GM21367 (cell line): ENCODE results near the gene RALB.

Experiments
- ATAC-seq: cut with Tn5 transposase; IDR thresholded peaks from one replicate; pipeline ENCODE4 v1.9.1; 2021; ENCODE audit not compliant: unreplicated experiment

RALB gene

DNA sequence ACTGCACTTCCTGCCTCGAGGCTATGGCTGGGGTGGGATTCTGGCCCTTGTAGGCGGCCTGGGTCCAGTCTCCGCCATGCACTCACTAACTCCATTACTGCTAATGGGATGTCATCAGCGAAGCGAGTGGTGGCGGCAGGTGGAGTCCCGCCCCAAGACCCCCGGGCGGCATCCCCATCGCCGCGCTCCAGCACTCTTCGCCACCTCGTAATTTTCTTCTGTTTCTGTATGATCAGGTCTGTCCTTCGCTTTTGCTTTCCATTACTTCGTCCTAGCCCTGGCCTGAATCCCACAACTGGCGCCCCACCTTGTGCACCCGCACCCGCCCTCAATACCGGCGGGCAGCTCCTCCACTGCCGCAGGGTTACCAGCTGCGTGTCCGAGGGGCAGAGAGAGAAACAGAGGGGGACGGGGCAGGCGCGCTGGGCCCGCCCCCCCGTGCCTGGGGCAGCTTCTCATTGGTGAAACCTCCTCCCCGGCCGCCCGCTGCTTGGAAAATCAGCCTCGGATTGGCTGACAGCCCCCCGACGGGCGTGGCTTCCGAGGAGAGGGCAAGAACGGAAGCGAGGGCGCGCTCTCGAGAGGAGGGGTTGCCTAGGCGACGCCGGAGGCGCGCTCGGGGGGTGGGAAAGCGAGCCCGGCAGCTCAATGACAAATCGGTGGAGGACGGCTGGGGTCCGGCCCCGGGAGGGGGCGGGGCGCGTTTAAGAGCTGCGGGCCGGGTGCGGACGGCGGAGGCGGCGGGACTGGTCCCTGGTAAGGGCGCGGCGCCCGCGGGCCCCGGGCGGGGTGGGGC lies at the start of gene RALB:
Gene RALB, plus strand, starts transcription at position 628 of the 796 bp plus-strand sequence. CDS start 25,813 bp downstream, outside the sequence.
- ATAC-seq, result peak; percentile 88

- no peak for ATAC-seq
These were observed 49.2 kb upstream of the RALB start for GRCh38 chr2:120203251-120204021.

DNA sequence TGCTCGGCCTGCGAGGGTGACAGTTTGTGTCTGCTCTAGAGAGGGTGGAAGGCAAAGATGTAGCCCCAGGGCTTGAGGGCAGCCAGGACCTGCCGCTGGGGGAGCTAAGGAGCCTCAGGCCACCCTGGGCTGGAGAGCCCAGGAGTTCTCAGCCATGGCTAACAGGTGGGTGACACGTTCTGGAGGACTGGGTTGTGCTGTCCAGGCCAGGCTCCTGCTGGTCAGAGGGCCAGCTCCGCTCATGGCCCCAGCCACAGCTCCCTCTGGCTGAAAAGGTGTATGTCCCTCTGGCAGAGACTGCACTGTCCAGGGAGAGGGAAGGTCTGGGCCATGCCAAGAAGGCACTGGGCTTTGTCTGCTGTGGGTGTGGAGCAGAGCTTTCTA lies 48.6 kb upstream of the RALB start:
- ATAC-seq, result no peak

GRCh38 chr2:120204417-120204816 lies 48.2 kb upstream of the RALB start:
- no peak for ATAC-seq

GRCh38 chr2:120204945-120205670 lies 47.5 kb upstream of the RALB start:
- no peak for ATAC-seq

DNA sequence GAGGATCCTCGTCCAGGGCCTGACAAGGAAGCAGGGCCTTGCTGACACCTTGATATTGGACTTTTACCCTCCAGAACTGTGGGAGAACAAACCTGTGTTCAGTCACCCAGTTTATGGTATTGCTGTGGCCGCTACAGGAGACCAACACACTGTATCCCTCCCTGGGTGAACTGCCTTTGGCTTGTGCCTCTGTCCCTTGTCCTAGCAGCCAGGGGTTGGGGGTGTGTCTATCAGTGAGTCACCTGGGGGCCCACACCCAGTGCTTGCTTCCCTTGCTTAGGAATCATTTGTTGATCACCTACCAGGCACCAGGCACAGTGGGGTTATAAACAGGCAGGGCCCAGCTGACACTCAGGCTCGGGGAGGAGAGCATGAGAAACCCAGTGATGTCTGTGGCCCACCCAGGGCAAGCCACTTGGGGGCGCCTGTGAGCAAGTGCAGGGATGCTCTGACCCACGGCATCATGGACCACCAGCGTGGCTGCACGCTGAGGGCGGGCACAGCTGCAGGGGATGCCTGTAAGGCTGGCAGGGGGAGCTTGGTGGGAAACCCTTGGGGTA lies 46.5 kb upstream of the RALB start:
- ATAC-seq, result no peak

GRCh38 chr2:120208381-120209353 lies 44.0 kb upstream of the RALB start:
- no peak for ATAC-seq

- ATAC-seq, result no peak
These were observed 43.0 kb upstream of the RALB start for GRCh38 chr2:120209427-120210269.

DNA sequence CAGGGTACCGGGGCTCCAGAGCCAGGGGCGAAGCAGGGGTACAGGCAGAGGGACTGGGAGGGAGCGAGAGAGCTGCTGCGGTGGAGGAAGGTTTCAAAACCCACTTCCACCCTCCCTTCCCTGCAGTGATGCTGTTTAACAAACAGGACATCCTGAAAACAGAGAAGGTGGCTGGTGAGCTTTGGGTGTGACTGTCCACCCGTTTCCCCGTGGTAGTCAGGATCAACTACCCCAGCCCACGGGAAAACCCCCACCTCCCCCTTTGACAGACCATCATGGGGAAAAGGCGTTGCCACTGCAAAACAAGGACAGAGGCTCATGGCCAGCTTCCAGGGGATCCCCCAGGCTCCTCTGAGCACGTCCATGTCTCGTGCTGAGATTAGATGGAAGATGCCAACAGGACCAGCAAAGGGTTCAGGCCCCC lies 42.4 kb upstream of the RALB start:
- ATAC-seq, result no peak

- ATAC-seq, result no peak
These were observed 34.5 kb upstream of the RALB start for GRCh38 chr2:120218181-120218580.

DNA sequence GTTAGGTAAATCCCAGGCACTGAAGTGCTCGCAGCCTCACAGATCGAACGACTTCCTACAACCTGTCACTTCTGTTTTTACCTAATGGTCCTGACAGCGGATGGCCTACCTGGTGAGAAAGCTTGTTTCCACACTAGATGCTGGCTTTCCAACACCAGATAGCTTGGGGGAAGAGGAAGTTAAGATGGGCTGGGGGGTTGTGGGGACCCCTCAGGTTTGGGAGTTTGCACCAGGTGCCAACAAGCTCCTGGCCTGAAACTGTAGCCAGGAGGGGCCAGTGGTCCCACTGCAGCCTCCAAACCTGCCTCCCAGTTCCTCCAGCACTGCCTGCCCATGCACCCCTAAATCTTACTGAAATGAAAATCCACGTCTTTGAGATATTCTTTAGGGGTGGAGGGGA lies 33.4 kb upstream of the RALB start:
- ATAC-seq, result no peak

DNA sequence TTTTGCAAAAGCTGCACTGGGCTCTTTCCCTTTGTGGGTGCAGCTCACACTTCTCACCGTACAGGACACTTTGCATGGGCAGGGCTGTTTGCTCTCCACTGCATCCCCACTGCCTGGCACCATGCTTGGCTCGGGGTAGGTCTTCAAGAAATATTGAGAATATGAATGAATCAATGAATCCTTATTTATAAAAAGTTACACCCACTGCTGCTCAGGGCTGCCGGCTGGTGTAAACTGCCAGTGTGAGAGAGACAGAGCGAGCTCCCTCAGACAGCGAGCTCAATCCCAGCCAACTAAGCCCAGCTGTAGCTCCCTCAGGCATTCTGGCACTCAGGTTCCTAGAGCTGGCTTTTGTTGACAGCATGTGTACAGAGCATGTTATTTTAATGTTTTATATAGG lies 32.9 kb upstream of the RALB start:
- no peak for ATAC-seq

GRCh38 chr2:120220756-120221155 lies 31.9 kb upstream of the RALB start:
- ATAC-seq, result no peak

- ATAC-seq, result no peak
These were observed 31.0 kb upstream of the RALB start for GRCh38 chr2:120221616-120222015.

GRCh38 chr2:120222186-120223033 lies 30.2 kb upstream of the RALB start:
- ATAC-seq, result no peak

- ATAC-seq, result peak; percentile 77
These were observed 29.4 kb upstream of the RALB start, which contains the start of gene TMEM185B for GRCh38 chr2:120223034-120223912. TSS of gene TMEM185B (minus strand) at chr2:120223400. CDS start at chr2:120222976, 424 bp downstream.

- no peak for ATAC-seq
These were observed 28.4 kb upstream of the RALB start for GRCh38 chr2:120224256-120224655.
